PC-3 (cell line): ENCODE data around the gene ARHGEF7. TPM values are rescaled to one million over a fixed set of nuclear protein-coding genes. Genes with fewer than 3 reads are reported as not detected.

Experiments used
- ATAC-seq: fragments of 200-7000 bp; cut with Tn5 transposase; 2 replicates; pipeline ENCODE4 v1.9.1; 2020; ENCODE audit warnings: mild to moderate bottlenecking, moderate library complexity
- BruUV-seq: library from RNA; stranded (reverse); fragments of 400-500 nt; replicated peaks from 2 replicates; lab custom pipeline; 2021; lab: Mats Ljungman, UMichigan
- CTCF ChIA-PET: fragments of 300-600 bp; sonication (Branson Sonifier 250); formaldehyde crosslinking; loops from one replicate; lab custom pipeline; 2022; ENCODE audit warnings: antibody characterized with exemption; lab: Charles Lee
- POLR2A ChIA-PET: fragments of 300-600 bp; sonication (Branson Sonifier 250); formaldehyde crosslinking; loops from one replicate; lab custom pipeline; 2022; ENCODE audit warnings: antibody characterized with exemption; ENCODE audit not compliant: unreplicated experiment; lab: Charles Lee
- DNase-seq: peaks from one replicate; pipeline ENCODE4 v3.0.0-alpha.2; 2015
- H2AFZ ChIP-seq: fragments of 300-600 bp; sonication (generic); 2 replicates; pipeline ENCODE4 v1.6.0; 2016; ENCODE audit warnings: antibody characterized with exemption, low read length
- H3F3A ChIP-seq: fragments of 300-600 bp; sonication (generic); one replicate; pipeline ENCODE4 v1.6.0; 2017; ENCODE audit warnings: antibody characterized with exemption, low read length, control low read depth, mild to moderate bottlenecking; ENCODE audit not compliant: unreplicated experiment
- H3K27ac ChIP-seq: fragments of 300-600 bp; sonication (generic); 2 replicates; pipeline ENCODE4 v1.5.1; 2016; ENCODE audit warnings: mild to moderate bottlenecking, low read length
- H3K27me3 ChIP-seq: fragments of 300-600 bp; sonication (generic); 2 replicates; pipeline ENCODE4 v1.6.1; 2016; ENCODE audit warnings: low read length, mixed read lengths
- H3K36me3 ChIP-seq: fragments of 300-600 bp; sonication (generic); 2 replicates; pipeline ENCODE4 v1.6.1; 2016; ENCODE audit warnings: low read depth, mixed run types, low read length, mixed read lengths
- H3K4me1 ChIP-seq: fragments of 300-600 bp; sonication (generic); 2 replicates; pipeline ENCODE4 v1.5.1; 2016; ENCODE audit warnings: low read length; ENCODE audit not compliant: insufficient read depth
- H3K4me2 ChIP-seq: fragments of 300-600 bp; sonication (generic); 2 replicates; pipeline ENCODE4 v1.6.0; 2016; ENCODE audit warnings: low read length
- H3K4me3 ChIP-seq: fragments of 300-600 bp; sonication (generic); 2 replicates; pipeline ENCODE4 v1.5.1; 2016; ENCODE audit warnings: mild to moderate bottlenecking, low read length, mixed read lengths
- H3K79me2 ChIP-seq: fragments of 300-600 bp; sonication (generic); 2 replicates; pipeline ENCODE4 v1.6.1; 2017; ENCODE audit warnings: low read length, mixed read lengths
- H3K9ac ChIP-seq: fragments of 300-600 bp; sonication (generic); 2 replicates; pipeline ENCODE4 v1.6.0; 2016; ENCODE audit warnings: mild to moderate bottlenecking, low read length
- H3K9me2 ChIP-seq: fragments of 300-600 bp; sonication (generic); replicated peaks from 2 replicates; pipeline ENCODE4 v1.6.1; 2016; ENCODE audit warnings: mixed run types, low read length, mixed read lengths
- H3K9me3 ChIP-seq: fragments of 300-600 bp; sonication (generic); 2 replicates; pipeline ENCODE4 v1.6.1; 2016; ENCODE audit warnings: low read length, mixed read lengths
- H4K20me1 ChIP-seq: fragments of 300-600 bp; sonication (generic); 2 replicates; pipeline ENCODE4 v1.6.1; 2016; ENCODE audit warnings: low read length, mixed read lengths
- EZH2 ChIP-seq: fragments of 300-600 bp; sonication (generic); IDR thresholded peaks from one replicate; pipeline ENCODE4 v1.6.1; 2017; ENCODE audit warnings: antibody characterized with exemption, mild to moderate bottlenecking, low read length; ENCODE audit not compliant: unreplicated experiment
- EZH2phosphoT487 ChIP-seq: fragments of 300-600 bp; sonication (generic); IDR thresholded peaks from 2 replicates; pipeline ENCODE4 v1.6.1; 2018; ENCODE audit warnings: mild to moderate bottlenecking, antibody characterized with exemption, low read length, borderline replicate concordance
- intact Hi-C: fragments of 100-400 bp; cut with micrococcal nuclease; formaldehyde crosslinking; loops from 2 replicates; pipeline ENCODE4 v1.9.0; 2023
- total RNA-seq: library from RNA; depleted of rRNA; stranded (reverse); fragments of >200 nt; gene quantifications from 2 replicates; pipeline ENCODE4 v1.2.3, GENCODE V29; 2014
- TF ChIP-seq, protein P1 (sequence below): fragments of 300-600 bp; sonication (generic); conservative IDR thresholded peaks from 2 replicates; pipeline ENCODE4 v1.5.1; 2017; ENCODE audit warnings: antibody characterized with exemption, low read depth, mild to moderate bottlenecking, low read length

Gene ARHGEF7
- total RNA-seq, 1 experiment from 2014 or later, result 14.7 TPM

DNA sequence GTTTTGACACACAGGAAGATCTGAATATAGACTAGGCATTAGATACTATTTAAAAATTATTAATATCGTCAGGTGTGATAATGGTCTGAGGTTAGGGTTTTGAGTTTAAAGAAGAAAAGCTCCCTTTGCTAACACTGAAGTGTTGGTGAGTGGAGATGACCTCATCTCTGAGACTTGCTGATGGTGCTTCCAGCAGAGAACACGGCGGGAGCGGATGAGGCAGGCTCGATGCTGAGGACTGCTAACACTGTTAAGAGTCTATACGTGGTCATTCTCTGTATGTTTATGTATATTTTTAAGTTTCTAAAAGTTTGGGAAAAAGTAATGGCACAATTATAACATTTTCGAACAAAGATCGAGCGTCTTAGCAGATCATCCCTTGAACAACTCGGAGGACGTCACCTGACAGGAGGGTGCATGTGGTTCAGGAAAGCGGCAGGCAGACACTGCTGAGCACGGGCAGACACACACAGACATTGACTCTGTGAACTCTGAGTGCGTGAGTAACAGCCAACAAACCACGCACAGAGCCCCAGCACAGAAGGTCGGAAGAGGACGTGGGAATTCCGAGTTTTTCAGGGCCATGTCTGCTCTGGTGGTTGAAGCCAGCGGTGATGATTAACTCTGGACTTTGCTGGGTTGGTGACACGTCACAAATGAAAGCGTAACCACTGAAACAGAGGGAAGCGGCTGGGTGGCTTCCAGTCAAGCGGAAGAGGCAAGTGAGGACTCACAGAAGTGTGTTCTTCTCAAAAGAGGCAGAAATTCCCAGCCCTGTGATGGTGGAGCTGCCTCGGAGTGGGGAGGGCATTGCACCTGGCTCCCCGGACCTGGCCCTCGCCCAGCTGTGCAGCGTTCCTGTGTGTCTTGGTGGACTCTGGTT, 113.4 kb downstream of the ARHGEF7 start:
- Histone ChIP-seq H3K36me3 (no peaks in the 10 kb centered on the region), H3K79me2 (peaks cover 7% of the 10 kb centered on the region; the same call in 1 of the 2 replicates), H3K4me1 (no peaks in the 10 kb centered on the region), H3K4me3 (no peak overlapping the region), H3F3A (no peaks in the 10 kb centered on the region), H2AFZ (no peak overlapping the region), H3K27me3 (no peaks in the 10 kb centered on the region), H3K9me3 (no peaks in the 10 kb centered on the region), H3K9ac (no peak overlapping the region), H3K9me2 (no peaks in the 10 kb centered on the region), H4K20me1 (no peaks in the 10 kb centered on the region), H3K27ac (no peak overlapping the region), H3K4me2 (no peak overlapping the region)
- DNase-seq (no peak), ATAC-seq (no peak)
- TF ChIP-seq EZH2phosphoT487 (no peak), EZH2 (no peak)
- TF ChIP-seq, protein P1, sequence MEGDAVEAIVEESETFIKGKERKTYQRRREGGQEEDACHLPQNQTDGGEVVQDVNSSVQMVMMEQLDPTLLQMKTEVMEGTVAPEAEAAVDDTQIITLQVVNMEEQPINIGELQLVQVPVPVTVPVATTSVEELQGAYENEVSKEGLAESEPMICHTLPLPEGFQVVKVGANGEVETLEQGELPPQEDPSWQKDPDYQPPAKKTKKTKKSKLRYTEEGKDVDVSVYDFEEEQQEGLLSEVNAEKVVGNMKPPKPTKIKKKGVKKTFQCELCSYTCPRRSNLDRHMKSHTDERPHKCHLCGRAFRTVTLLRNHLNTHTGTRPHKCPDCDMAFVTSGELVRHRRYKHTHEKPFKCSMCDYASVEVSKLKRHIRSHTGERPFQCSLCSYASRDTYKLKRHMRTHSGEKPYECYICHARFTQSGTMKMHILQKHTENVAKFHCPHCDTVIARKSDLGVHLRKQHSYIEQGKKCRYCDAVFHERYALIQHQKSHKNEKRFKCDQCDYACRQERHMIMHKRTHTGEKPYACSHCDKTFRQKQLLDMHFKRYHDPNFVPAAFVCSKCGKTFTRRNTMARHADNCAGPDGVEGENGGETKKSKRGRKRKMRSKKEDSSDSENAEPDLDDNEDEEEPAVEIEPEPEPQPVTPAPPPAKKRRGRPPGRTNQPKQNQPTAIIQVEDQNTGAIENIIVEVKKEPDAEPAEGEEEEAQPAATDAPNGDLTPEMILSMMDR, result no peak
- BruUV-seq, result no TSS peak
- POLR2A ChIA-PET, result no interaction called here
- CTCF ChIA-PET, result no interaction called here
- intact Hi-C loops, result no loop called here

DNA sequence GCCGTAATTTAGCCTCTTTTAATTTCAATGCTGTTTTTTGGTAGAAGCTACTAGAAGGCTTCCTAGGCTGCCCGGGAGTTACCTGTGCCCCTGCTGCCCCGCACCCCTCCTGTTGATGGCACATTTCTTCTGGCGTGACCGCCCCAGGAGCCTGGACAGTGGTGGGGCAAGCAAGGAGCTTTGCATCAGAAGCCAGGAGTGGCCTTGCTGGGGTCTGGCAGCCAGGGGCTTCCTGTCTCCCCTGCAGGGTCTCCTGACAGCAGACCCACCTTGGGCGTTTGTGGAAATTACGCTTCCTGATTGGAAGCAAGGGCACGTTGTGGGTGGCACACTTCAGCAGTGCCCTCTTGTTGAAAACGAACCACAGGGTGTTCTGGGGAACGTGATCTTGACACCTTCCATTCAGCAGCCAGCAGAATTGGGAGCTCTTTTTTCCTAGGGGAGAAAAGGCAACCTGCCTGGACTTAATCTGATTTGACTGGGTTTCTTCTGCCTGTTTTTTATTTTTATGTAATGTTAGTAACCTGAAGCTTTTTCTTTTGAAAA, 115.3 kb downstream of the ARHGEF7 start:
- POLR2A ChIA-PET, result no interaction called here
- no peak for DNase-seq
- H3K27me3 ChIP-seq, result no peaks in the 10 kb centered on the region
- TF ChIP-seq, protein P1, result no peak
- TF ChIP-seq EZH2 (no peak), EZH2phosphoT487 (no peak)
- CTCF ChIA-PET, result no interaction called here
- no peaks in the 10 kb centered on the region for H3K9me2 ChIP-seq
- no peaks in the 10 kb centered on the region for H3F3A ChIP-seq
- H3K79me2 ChIP-seq, result no peaks in the 10 kb centered on the region
- H3K9ac ChIP-seq, result no peak overlapping the region
- ATAC-seq, result no peak
- no peaks in the 10 kb centered on the region for H3K9me3 ChIP-seq
- no peaks in the 10 kb centered on the region for H3K4me1 ChIP-seq
- no peaks in the 10 kb centered on the region for H3K36me3 ChIP-seq
- H3K27ac ChIP-seq, result no peak overlapping the region
- H2AFZ ChIP-seq, result no peak overlapping the region
- no TSS peak for BruUV-seq
- no peak overlapping the region for H3K4me3 ChIP-seq
- H3K4me2 ChIP-seq, result no peak overlapping the region
- intact Hi-C loops, result no loop called here
- no peaks in the 10 kb centered on the region for H4K20me1 ChIP-seq

DNA sequence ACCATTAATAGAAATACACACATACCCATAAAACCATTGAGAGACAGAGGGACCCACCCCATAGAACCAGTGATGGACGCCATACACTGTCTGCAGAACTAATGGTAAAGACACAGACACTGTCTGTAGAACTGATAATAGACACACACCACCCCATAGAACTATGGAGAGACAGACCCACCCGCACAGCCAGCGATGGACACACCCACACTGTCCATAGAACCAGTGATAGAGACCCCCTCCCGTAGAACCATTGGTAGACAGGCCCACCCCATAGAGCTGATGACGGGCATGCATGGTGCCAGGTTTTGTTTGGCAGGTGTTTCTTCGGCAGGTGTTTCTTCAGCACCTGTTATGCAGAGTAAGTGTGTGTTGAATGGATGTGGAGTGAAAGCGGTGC, 117.1 kb downstream of the ARHGEF7 start:
- Histone ChIP-seq H3K9me3 (no peaks in the 10 kb centered on the region), H4K20me1 (no peaks in the 10 kb centered on the region), H3K9ac (no peak overlapping the region), H3K4me2 (no peak overlapping the region), H3K27ac (no peak overlapping the region), H3K79me2 (no peaks in the 10 kb centered on the region), H3K27me3 (no peaks in the 10 kb centered on the region), H3K4me3 (no peak overlapping the region), H3K36me3 (no peaks in the 10 kb centered on the region; the same call in 1 of the 2 replicates), H3K4me1 (no peaks in the 10 kb centered on the region), H2AFZ (no peak overlapping the region), H3K9me2 (no peaks in the 10 kb centered on the region), H3F3A (no peaks in the 10 kb centered on the region)
- no peak for DNase-seq
- no TSS peak for BruUV-seq
- TF ChIP-seq EZH2, result no peak
- no peak for TF ChIP-seq EZH2phosphoT487
- TF ChIP-seq, protein P1, result no peak
- CTCF ChIA-PET, result no interaction called here
- POLR2A ChIA-PET, result no interaction called here
- intact Hi-C loops, result no loop called here
- no peak for ATAC-seq
